Stimulated activated CD4-positive, alpha-beta T cell treated with anti-CD3 and anti-CD28 coated beads, Interleukin-2, amount 100 ng/mL, for 4 hours (primary cell): Measurements from ENCODE around the gene SMYD2.
"Not testable (repeated sequence)": the region's sequence is repeated elsewhere in the genome, so short reads cannot be mapped to it uniquely, and the experiment has no call there.

Experiments used
- DNase-seq: peaks from one replicate; pipeline ENCODE4 v3.0.0-alpha.2; 2020; ENCODE audit warnings: low read depth

Gene SMYD2

GRCh38 chr1:214271995-214272731 lies 8.8 kb upstream of the SMYD2 start:
- no peak for DNase-seq

GRCh38 chr1:214272964-214273533 lies 7.9 kb upstream of the SMYD2 start:
- DNase-seq: no peak

GRCh38 chr1:214275700-214276099 lies 5.3 kb upstream of the SMYD2 start:
- not testable (repeated sequence) for DNase-seq

- DNase-seq: no peak
These were observed 4.2 kb upstream of the SMYD2 start for GRCh38 chr1:214276786-214277185.

- no peak for DNase-seq
These were observed 3.0 kb upstream of the SMYD2 start for GRCh38 chr1:214277704-214278635.

- DNase-seq: no peak
These were observed 456 bp upstream of the SMYD2 start for GRCh38 chr1:214280386-214281020.

GRCh38 chr1:214281720-214282629 lies 1.0 kb downstream of the SMYD2 start:
- no peak for DNase-seq

GRCh38 chr1:214282630-214283242 lies 1.8 kb downstream of the SMYD2 start:
- DNase-seq: no peak

- no peak for DNase-seq
These were observed 4.9 kb downstream of the SMYD2 start for GRCh38 chr1:214285610-214286440.

- DNase-seq: no peak
These were observed 6.9 kb downstream of the SMYD2 start for GRCh38 chr1:214287884-214288283.

- DNase-seq: no peak
These were observed 8.8 kb downstream of the SMYD2 start for GRCh38 chr1:214289574-214290272.

GRCh38 chr1:214290424-214291037 lies 9.6 kb downstream of the SMYD2 start:
- no peak for DNase-seq

GRCh38 chr1:214292322-214292721 lies 11.4 kb downstream of the SMYD2 start:
- DNase-seq: no peak

GRCh38 chr1:214295934-214296333 lies 15.0 kb downstream of the SMYD2 start:
- DNase-seq: no peak

GRCh38 chr1:214296860-214297745 lies 16.1 kb downstream of the SMYD2 start:
- DNase-seq: no peak

GRCh38 chr1:214300149-214300780 lies 19.3 kb downstream of the SMYD2 start:
- no peak for DNase-seq

- DNase-seq: no peak
These were observed 20.6 kb downstream of the SMYD2 start for GRCh38 chr1:214301526-214301925.
